Measurements from ENCODE around the gene CORO1A.
A peak's percentile ranks its signal among the peaks of the same experiment; 100 is the strongest.
"Not testable (repeated sequence)": the region's sequence is repeated elsewhere in the genome, so short reads cannot be mapped to it uniquely, and the experiment has no call there.

Gene CORO1A

DNA sequence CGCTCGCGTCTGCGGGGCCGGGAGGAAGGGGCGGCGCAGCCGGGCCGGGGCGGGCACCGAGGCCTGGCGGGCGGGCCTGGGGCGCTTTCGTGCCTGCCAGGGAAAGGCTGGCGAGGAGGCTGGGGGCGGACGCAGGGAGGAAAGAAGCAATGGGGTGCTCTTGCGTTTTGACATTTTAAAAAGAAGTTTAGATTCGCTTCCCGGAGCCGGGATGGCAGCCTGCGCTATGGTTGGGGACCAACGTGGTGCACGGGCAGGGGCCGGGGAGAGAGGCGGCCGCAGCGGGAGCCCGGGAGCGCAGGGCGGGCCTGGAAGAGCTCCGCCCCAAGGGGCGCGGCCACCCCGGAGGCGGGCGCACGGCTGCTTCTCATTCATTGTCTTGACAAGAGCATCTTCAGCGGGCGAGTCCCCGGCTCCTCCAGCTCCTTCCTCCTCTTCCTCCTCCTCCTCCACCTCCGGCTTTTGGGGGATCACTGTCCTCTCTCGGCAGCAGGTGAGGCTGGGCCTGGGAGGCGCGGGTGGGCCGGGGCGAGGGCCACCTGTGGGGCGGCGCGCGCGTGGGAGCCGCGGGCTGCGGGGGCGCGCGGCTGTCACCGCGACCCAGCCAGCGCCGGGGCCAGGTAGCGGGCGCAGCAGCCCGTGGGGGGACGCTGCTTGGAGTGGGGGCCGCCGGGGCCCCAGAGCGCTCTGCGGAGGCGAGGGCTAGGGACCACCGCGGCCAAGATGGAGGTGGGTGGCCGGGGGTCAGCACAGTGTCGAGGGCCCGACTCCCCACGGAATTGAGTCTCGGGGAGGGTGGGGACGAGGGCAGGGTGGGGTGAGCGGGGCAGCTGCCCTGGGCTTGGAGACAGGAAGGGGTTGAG, at the start of gene CORO1A:
CORO1A (plus strand) TSS at position 370 of the 863 bp plus-strand sequence. CDS start 1,608 bp downstream, outside the sequence.
- DNase-seq (ENCODE audit: low read depth in 2 of 2) = peak; percentile 79 to 83

DNA sequence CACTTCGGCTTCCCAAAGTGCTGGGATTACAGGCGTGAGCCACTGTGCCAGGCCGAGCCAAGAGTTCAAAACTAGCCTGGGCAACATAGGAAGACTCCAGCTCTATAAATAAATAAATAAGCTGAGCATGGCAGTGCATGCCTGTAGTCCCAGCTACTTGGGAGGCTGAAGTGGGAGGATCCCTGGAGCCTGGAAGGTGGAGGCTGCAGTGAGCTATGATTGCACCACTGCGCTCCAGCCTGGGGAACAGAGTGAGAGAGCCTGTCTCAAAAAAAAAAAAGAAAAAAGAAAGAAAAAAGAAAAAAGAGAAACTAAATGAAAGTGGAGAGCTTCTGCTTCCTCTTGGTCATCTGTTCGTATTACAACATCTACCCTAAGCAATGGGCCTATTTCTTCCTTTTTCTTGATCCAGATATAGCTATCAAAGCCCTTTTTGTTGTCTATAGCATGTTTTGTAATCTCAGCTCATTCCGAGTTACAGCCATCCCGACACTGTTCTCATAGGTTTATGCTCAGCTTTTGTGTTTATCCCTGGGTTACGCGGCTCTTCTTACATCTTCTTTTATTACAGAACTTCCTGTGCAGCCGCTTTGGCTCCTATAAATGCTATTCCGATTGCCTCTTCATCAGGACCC, 46.3 kb upstream of the CORO1A start:
- no peak for DNase-seq (ENCODE audit: low read depth in 2 of 2)

DNA sequence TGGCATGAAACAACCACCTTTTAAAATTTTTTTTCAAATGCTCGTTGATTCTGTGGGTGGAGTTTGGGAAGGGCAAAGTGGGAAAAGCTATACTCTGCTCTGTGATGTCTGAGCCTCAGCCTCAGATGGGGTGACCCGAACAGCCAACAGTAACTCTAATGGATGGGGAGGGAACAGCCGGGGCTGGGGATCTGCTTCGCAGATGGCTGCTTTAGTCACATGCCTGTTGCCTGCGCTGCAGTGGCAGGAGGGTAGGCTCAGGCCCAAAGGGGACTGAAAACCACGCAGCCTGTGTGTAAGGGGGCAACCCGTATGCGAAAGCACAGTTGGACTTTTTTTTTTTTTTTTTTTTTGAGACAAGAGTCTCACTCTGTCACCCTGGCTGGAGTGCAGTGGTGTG, 45.5 kb upstream of the CORO1A start:
- no peak for DNase-seq (ENCODE audit: low read depth in 2 of 2)

DNA sequence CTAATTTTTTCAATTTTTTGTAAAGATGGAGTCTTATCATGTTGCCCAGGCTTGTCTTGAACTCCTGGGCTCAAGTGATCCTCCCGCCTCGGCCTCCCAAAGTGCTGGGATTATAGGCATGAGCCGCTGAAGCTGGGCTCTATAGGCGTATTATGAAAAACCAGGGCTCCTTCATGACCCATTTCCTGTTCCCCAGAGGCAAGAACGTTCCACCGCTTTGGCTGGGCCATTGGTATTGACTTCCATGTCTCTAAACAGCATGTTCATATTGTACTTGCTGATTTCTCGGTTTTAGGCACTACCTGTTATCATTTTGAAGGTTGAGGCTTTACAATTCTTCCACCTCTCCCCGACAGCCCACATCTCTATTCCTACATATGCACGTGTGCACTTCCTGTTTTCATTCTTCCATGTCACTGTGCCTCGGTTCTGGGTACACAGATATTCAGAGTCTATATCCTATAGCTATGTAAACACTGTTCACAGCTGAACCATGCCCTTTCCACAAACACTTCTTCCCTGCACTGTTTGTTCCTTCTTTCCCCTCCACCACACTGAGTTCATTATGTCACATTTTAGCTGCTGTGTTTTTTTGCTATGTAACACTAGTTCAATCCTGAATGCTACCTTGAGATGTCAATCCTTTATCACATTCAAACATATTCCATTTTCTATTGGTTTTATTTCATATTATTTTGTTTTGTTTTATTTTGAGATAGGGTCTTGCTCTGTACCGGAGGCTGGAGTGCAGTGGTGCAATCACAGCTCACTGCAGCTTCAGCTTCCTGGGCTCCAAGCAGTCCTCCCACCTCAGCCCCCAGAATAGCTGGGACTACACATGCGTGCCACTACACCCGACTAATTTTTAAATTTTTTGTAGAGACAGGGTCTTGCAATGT, 43.6 kb upstream of the CORO1A start:
- DNase-seq (ENCODE audit: low read depth in 2 of 2) = no peak

DNA sequence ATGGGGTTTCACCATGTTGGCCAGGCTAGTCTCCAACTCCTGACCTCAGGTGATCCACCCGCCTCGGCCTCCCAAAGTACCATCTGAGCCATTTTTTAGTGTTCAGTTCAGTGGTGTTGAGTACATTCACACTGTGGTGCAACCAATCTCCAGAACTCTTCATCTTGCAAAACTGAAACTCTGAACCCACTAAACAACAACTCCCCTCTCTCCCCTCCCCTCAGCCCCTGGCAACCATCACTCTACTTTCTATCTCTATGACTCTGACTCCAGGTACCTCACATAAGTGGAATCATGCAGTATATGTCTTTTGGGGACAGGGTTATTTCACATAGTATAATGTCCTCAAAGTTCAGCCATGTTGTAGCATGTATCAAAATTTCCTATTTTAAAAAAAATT, 41.7 kb upstream of the CORO1A start:
- no peak for DNase-seq (ENCODE audit: low read depth in 2 of 2)

DNA sequence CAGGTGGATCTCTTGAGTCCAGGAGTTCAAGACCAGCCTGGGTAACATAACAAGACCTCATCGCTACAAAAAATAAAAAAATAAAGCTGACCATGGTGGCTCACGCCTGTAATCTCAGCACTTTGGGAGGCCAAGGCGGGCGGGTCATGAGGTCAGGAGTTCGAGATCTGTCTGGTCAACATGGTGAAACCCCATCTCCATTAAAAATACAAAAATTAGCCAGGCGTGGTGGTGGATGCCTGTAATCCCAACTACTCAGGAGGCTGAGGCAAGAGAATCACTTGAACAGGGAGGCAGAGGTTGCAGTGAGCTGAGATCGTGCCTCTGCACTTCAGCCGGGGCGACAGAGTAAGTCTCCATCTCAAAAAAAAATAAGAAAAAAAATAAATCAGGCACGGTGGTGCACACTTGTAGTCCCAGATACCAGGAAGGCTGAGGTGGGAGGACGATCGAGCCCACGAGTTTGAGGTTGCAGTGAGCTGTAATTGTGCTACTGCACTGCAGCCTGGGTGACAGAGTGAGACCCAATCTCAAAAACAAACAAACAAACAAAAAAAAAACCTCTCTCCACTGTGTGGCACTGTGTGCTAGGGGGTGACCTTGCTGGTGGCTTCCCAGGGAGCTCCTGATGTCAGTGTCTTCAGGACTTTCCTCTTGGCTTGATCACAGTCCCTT, 40.6 kb upstream of the CORO1A start:
- no peak for DNase-seq (ENCODE audit: low read depth in 2 of 2)

DNA sequence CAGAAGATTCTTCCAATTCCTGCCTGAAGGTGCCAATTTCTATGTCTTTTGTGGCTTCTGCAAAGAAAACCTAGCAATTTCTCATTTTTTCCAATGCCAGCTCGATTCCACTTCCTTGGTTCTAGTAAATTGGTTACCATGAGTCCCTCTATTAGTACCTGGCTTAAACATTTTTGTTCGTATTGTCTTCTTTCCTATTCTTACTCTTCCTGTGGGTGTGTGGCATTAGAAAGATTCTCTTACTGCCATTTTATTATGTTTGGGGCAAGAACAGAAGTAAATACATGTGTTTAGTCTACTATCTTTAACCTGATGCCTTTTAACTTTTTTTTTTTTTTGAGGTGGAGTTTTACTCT, 40.1 kb upstream of the CORO1A start:
- DNase-seq (ENCODE audit: low read depth in 2 of 2) = no peak

DNA sequence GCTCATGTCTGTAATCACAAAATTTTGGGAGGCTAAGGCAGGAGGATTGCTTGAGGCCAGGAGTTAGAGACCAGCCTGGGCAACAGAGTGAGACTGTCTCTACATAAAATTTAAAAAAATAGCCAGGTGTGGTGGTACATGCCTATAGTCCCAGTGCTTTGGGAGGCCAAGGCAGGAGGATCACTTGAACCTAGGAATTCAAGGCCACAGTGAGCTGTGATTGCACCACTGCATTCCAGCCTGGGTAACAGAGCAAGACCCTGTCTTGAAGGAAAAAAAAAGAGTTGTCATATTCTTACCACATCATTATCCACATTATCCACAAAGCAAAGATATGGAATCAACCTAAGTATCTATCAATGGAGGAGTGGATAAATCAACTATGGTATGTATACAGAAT, 39.4 kb upstream of the CORO1A start:
- DNase-seq (ENCODE audit: low read depth in 2 of 2) = no peak

DNA sequence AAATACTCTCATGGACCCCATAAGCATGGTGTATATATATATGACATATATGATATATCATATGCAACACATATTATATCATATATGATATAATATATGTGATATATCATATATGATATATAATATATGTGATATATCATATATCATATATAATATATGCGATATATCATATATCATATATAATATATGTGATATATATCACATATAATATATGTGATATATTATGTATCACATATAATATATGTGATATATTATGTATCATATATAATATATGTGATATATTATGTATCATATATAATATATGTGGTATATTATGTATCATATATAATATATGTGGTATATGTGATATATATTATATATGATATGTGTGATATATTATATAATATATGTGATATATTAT, 38.5 kb upstream of the CORO1A start:
- no peak for DNase-seq (ENCODE audit: low read depth in 2 of 2)

DNA sequence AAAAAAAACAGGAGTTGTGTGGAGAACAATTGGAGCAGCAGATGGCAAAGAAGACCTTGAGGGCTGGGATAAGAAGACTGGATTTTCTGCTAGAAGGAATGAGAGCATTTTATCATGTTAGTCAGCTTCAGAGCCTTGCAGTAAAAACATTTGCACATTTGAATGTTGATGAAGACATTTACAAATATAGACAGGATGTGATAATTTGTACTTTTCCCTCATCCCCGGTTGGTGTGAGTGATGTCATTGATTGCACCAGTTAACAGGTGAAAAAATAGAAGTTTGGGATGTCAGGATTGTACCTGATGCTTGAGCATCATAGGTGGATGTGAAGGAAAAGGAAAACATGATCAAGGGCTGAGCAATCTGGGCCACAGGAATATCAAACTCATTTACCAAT, 37.7 kb upstream of the CORO1A start:
- DNase-seq (ENCODE audit: low read depth in 2 of 2) = no peak

DNA sequence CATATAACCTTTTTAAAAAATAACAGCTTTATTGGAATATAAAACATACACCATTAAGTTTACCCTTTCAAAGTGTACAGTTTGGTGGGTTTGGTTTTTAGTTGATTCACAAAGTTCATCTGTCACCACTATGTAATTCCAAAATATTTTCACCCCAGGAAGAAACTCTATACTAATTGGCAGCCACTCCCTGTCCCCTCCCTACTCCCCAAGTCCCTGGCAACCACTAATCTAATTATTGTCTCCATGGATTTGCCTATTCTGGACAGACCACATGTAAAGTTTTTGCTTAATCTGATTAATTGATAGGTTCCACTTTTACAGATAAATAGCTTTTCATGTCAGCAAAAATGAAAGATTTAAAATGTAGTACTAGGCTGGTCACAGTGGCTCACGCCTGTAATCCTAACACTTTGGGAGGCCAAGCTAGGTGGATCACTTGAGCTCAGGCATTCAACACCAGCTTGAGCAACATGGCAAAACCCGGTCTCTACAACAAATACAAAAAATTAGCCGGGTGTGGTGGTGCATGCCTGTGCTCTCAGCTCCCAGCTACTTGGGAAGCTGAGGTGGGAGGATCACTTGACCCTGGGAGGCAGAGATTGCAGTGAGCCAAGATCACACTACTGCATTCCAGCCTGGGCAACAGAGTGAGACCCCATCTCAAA, 35.4 kb upstream of the CORO1A start:
- no peak for DNase-seq (ENCODE audit: low read depth in 2 of 2)

DNA sequence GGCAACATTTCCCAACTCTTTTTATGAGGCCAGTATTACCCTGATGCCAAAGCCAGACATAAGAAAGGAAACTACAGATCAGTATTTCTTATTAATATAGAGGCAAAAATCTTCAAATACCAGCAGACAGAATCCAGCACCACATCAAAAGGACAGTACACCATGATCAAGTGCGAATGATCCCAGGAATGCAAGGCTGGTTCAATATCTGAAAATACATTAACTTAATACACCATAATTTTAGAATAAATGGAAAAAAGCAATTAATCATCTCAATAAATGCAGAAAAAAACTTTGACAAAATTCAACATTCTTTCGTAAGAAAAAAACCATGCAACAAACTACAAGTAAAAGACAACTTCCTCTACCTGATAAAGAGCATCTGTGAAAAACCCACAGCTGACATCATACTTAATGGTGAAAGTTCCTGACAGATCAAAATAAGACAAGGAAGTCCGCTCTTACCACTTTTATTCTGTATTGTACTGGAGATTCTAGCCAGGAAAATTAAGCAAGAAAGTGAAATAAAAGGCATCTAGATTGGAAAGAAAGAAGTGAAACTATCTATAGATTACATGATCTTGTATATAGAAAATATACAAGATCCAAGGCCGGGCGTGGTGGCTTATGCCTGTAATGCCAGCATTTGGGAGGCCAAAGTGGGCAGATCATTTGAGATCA, 34.0 kb upstream of the CORO1A start:
- DNase-seq (ENCODE audit: low read depth in 2 of 2) = no peak

DNA sequence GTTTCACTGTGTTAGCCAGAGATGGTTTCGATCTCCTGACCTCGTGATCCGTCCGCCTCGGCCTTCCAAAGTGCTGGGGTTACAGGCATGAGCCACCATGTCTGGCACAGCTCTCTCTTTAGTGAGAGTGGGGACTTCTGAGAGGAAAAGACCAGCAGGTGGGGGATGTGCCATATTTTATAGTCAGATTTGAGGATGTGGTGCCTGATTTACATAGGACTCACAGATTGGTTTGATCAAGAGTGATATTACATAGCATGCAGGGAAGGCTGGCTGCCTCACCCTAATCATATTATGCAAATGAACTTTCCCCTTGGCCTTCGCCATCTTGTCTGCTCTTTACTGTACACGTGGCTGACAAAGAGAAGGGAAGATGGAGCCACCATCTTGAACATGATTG, 32.3 kb upstream of the CORO1A start:
- DNase-seq (ENCODE audit: low read depth in 2 of 2) = no peak

DNA sequence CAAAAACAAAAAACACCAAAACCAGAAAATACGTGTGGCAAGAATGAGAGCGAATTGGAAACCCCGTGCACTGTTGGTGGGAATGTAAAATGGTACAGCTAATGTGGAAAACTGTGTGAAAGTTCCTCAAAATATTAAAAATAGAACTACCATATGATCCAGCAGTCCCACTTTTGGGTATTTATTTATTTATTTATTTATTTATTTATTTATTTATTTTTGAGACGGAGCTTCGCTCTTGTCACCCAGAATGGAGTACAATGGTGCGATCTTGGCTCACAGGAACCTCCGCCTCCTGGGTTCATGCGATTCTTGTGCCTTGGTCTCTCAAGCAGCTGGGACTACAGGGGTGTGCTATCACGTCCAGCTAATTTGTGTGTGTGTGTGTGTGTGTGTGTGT, 30.9 kb upstream of the CORO1A start:
- DNase-seq (ENCODE audit: low read depth in 2 of 2) = no peak

DNA sequence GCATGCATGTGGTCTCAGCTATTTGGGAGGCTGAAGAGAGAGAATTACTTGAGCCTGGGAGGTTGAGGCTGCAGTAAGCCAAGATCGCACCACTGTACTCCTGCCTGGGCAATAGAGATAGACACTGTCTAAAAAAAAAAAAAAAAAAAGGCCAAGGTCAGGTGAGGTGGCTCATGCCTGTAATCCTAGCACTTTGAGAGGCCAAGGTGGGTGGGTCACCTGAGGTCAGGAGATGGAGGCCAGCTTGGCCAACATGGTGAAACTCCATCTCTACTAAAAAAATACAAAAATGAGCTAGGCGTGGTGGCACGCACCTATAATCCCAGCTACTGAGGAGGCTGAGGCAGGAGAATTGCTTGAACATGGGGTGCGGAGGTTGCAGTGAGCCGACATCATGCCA, 28.2 kb upstream of the CORO1A start:
- no peak for DNase-seq (ENCODE audit: low read depth in 2 of 2)

DNA sequence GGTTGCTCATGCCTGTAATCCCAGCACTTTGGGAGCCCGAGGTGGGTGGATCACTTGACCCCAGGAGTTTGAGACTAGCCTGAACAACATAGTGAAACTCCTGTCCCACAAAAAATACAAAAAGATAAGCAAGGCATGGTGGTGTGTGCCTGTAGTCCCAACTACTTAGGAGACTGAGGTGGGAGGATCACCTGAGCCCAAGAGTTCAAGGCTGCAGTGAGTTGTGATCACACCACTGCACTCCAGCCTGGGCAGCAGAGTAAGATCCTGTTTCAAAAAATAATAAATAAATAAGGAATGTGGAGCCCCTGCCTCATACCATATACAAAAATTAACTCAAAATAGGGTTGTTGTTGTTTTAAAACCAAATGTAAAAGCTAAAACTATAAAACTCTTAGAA, 26.2 kb upstream of the CORO1A start:
- DNase-seq (ENCODE audit: low read depth in 2 of 2) = no peak

DNA sequence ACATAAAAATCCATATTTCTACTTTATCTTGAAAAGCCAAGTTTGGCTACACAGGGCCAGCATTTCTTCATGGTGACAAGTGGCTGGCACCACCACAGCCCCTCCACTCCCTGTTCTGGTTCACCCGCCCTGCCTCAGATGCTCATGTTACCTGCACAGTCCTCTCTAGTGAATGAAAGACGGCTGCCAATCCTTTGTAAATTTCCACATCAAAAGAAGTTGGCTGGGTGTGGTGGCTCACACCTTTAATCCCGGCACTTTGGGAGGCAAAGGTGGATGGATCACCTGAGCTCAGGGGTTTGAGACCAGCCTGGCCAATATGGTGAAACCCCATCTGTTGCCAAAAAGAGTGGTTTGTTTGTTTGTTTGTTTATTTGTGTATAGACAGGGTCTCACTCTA, 19.9 kb upstream of the CORO1A start:
- DNase-seq (ENCODE audit: low read depth in 2 of 2) = no peak

DNA sequence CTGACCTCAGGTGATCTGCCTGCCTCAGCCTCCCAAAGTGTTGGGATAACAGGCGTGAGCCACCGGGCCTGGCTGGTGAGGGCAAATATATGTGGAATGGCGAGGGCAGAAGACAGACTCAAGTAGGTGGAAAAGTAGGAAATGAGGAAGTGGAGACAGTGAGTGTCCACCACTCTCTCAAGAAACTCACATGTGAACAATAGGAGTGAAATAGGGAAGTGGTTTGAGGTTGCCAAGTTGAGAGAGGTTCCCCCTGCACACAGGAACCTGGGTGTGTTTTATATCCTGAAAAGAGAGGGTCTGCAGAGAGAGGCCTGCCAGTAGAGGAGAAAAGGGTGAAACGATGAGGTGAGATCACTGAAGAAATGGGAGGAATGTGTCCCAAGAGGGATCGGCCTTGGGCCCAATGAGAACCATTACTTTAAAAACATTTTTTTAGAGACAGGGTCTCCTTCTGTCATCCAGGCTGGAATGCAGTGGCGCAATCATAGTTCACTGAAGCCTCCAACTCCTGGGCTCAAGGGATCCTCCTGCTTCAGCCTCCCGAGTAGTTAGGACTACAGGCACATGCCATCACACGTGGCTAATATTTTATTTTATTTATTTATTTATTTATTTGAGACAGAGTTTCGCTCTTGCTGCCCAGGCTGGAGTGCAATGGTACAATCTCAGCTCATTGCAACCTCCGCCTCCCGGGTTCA, 17.1 kb upstream of the CORO1A start:
- DNase-seq (ENCODE audit: low read depth in 2 of 2) = no peak

DNA sequence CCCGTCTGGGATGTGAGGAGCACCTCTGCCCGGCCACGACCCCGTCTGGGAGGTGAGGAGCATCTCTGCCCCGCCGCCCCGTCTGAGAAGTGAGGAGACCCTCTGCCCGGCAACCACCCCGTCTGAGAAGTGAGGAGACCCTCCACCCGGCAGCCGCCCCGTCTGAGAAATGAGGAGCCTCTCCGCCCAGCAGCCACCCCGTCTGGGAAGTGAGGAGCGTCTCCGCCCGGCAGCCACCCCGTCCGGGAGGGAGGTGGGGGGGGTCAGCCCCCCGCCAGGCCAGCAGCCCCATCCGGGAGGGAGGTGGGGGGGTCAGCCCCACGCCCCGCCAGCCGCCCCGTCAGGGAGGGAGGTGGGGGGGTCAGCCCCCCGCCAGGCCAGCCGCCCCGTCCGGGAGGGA, 14.7 kb upstream of the CORO1A start:
- DNase-seq (ENCODE audit: low read depth in 2 of 2) = not testable (repeated sequence)

DNA sequence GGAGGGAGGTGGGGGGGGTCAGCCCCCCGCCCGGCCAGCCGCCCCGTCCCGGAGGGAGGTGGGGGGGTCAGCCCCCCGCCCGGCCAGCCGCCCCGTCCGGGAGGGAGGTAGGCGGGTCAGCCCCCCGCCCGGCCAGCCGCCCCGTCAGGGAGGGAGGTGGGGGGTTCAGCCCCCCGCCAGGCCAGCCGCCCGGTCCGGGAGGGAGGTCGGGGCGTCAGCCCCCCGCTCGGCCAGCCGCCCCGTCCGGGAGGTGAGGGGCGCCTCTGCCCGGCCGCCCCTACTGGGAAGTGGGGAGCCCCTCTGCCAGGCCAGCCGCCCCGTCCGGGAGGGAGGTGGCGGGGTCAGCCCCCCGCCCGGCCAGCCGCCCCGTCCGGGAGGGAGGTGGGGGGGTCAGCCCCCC, 14.0 kb upstream of the CORO1A start:
- DNase-seq (ENCODE audit: low read depth in 2 of 2) = not testable (repeated sequence)

Data from stimulated activated CD4-positive, alpha-beta T cell treated with anti-CD3 and anti-CD28 coated beads, Interleukin-12 subunit alpha, Interleukin-12 subunit beta, amount 100 ng/mL, for 24 hours (primary cell).